Liver (tissue), 9 donors: ENCODE data around the gene BCR. TPM values are rescaled to one million over a fixed set of nuclear protein-coding genes. Genes with fewer than 3 reads are reported as not detected.

Experiments used
- DNase-seq: peaks from one replicate; pipeline ENCODE4 v3.0.0-alpha.2; 2017; ENCODE audit warnings: low spot score
- H3K27ac ChIP-seq, 2 donors: one replicate each; pipeline ENCODE4 v1.7.0; 2013; ENCODE audit warnings: inconsistent platforms in 2 of 2, low read length in 2 of 2, control low read depth in 1 of 2, low read depth in 1 of 2, mild to moderate bottlenecking in 1 of 2
- H3K27me3 ChIP-seq, 4 donors: one replicate each; pipeline versions ENCODE4 v1.6.1 to v1.7.0; 2013; ENCODE audit warnings: low read length in 3 of 4, inconsistent platforms in 1 of 4, mild to moderate bottlenecking in 1 of 4, moderate library complexity in 1 of 4; ENCODE audit not compliant: control insufficient read depth in 4 of 4, insufficient read depth in 4 of 4
- H3K36me3 ChIP-seq, 4 donors: one replicate each; pipeline versions ENCODE4 v1.6.1 to v1.7.0; 2013; ENCODE audit warnings: low read length in 3 of 4, mild to moderate bottlenecking in 3 of 4, low read depth in 1 of 4, moderate library complexity in 1 of 4; ENCODE audit not compliant: control insufficient read depth in 4 of 4, insufficient read depth in 3 of 4
- H3K4me1 ChIP-seq, 4 donors: one replicate each; pipeline versions ENCODE4 v1.6.1 to v1.7.0; 2013; ENCODE audit warnings: low read length in 3 of 4, mild to moderate bottlenecking in 3 of 4, moderate library complexity in 1 of 4; ENCODE audit not compliant: control insufficient read depth in 4 of 4, insufficient read depth in 4 of 4
- H3K4me3 ChIP-seq, 3 donors: one replicate each; pipeline versions ENCODE4 v1.6.1 to v1.7.0; 2013; ENCODE audit warnings: low read length in 3 of 3, control low read depth in 1 of 3, low read depth in 1 of 3, mild to moderate bottlenecking in 1 of 3
- H3K9ac ChIP-seq, 2 donors: one replicate each; pipeline ENCODE4 v1.7.0; 2013; ENCODE audit warnings: low read length in 2 of 2, mild to moderate bottlenecking in 2 of 2, moderate library complexity in 2 of 2, control low read depth in 1 of 2, low read depth in 1 of 2
- H3K9me3 ChIP-seq, 4 donors: one replicate each; pipeline versions ENCODE4 v1.6.1 to v1.7.0; 2013; ENCODE audit warnings: low read length in 3 of 4; ENCODE audit not compliant: control insufficient read depth in 4 of 4
- CTCF ChIP-seq: fragments of 150-350 bp; IDR thresholded peaks from 2 replicates; pipeline ENCODE4 v1.5.1; 2017; ENCODE audit warnings: improper control_type of control experiment, low read depth, low read length; ENCODE audit not compliant: missing input control
- EGR1 ChIP-seq, 2 donors: IDR thresholded peaks; 2 replicates each; pipeline ENCODE4 v1.6.1; 2016 to 2018; ENCODE audit warnings: antibody characterized with exemption in 2 of 2, low read depth in 2 of 2
- FOXA1 ChIP-seq: IDR thresholded peaks from 2 replicates; pipeline ENCODE4 v1.6.1; 2016; ENCODE audit warnings: antibody characterized with exemption
- FOXA2 ChIP-seq: IDR thresholded peaks from 2 replicates; pipeline ENCODE4 v1.6.1; 2016; ENCODE audit warnings: antibody characterized with exemption
- GABPA ChIP-seq, 2 donors: IDR thresholded peaks in 1 of 2; conservative IDR thresholded peaks in 1 of 2; 2 replicates each; pipeline ENCODE4 v1.6.1; 2016; ENCODE audit warnings: antibody characterized with exemption in 2 of 2, mild to moderate bottlenecking in 1 of 2, moderate library complexity in 1 of 2
- HNF4A ChIP-seq, 2 donors: conservative IDR thresholded peaks; 2 replicates each; pipeline ENCODE4 v1.6.1; 2016; ENCODE audit warnings: antibody characterized with exemption in 2 of 2, mild to moderate bottlenecking in 2 of 2
- HNF4G ChIP-seq: IDR thresholded peaks from 2 replicates; pipeline ENCODE4 v1.6.1; 2016; ENCODE audit warnings: antibody characterized with exemption
- JUND ChIP-seq, 2 donors: IDR thresholded peaks; 2 replicates each; pipeline ENCODE4 v1.6.1; 2016; ENCODE audit warnings: antibody characterized with exemption in 2 of 2
- NR2F2 ChIP-seq: IDR thresholded peaks from 2 replicates; pipeline ENCODE4 v1.6.1; 2016; ENCODE audit warnings: antibody characterized with exemption
- RAD21 ChIP-seq, 2 donors: IDR thresholded peaks; 2 replicates each; pipeline ENCODE4 v1.6.1; 2016; ENCODE audit warnings: antibody characterized with exemption in 2 of 2, mild to moderate bottlenecking in 2 of 2
- RXRA ChIP-seq, 2 donors: IDR thresholded peaks; 2 replicates each; pipeline ENCODE4 v1.6.1; 2017 to 2018; ENCODE audit warnings: antibody characterized with exemption in 2 of 2, mild to moderate bottlenecking in 1 of 2
- SP1 ChIP-seq: IDR thresholded peaks from 2 replicates; pipeline ENCODE4 v1.6.1; 2018; ENCODE audit warnings: antibody characterized with exemption, mild to moderate bottlenecking
- TAF1 ChIP-seq: conservative IDR thresholded peaks from 2 replicates; pipeline ENCODE4 v1.6.1; 2016; ENCODE audit warnings: antibody characterized with exemption, mild to moderate bottlenecking
- YY1 ChIP-seq: IDR thresholded peaks from 2 replicates; pipeline ENCODE4 v1.6.1; 2016; ENCODE audit warnings: antibody characterized with exemption, mild to moderate bottlenecking
- ZBTB33 ChIP-seq: IDR thresholded peaks from 2 replicates; pipeline ENCODE4 v1.6.1; 2016; ENCODE audit warnings: antibody characterized with exemption
- WGBS: extraction: QIAGEN DNeasy Blood & Tissue Kit; methylation state at CpG from one replicate; pipeline ENCODE4 v1.1.7; 2013; 5-methylcytosine and 5-hydroxymethylcytosine counted together
- polyA plus RNA-seq, 2 donors: library from polyadenylated mRNA; stranded (reverse) in 1 of 2; unstranded in 1 of 2; fragments of 200-250 nt in 1 of 2; fragments of >200 nt in 1 of 2; fragmentation: Nextera tagmentation in 1 of 2; extraction: Ambion mirVana in 1 of 2; gene quantifications; one replicate each; pipeline versions ENCODE4 v1.2.1 to v1.2.3, GENCODE V29; 2013 to 2015
- total RNA-seq, 2 donors: library from RNA; depleted of rRNA; stranded (reverse); fragments of >200 nt; gene quantifications; one replicate each; pipeline ENCODE4 v1.2.3, GENCODE V29; 2014
- donor health status: healthy.
- donor health status: healthy.
- donor health status: healthy.
- donor health status: healthy.
- donor health status: healthy.

BCR gene
- total and polyA plus RNA-seq, 4 donors = 7.4 to 35.6 (median 18.3) TPM

GRCh38 chr22:23149743-23150238, 30.5 kb upstream of the BCR start:
- no peaks in the 10 kb centered on the region for H3K9me3 ChIP-seq
- no peaks in the 10 kb centered on the region for H3K36me3 ChIP-seq
- H3K27me3 ChIP-seq = no peaks in the 10 kb centered on the region
- no peak for DNase-seq
- no peak overlapping the region for H3K9ac ChIP-seq
- no peak overlapping the region for H3K27ac ChIP-seq
- no peak overlapping the region for H3K4me3 ChIP-seq
- H3K4me1 ChIP-seq = peaks cover 8 to 19% (median 14%) of the 10 kb centered on the region in 4 donors
- WGBS = 95% methylated on average over 15 of the region's 15 CpGs
- TF ChIP-seq RAD21 (IDR thresholded peaks at IDR 0.05) = no peak

GRCh38 chr22:23150762-23151161, 29.5 kb upstream of the BCR start:
- Histone ChIP-seq H3K36me3 (no peaks in the 10 kb centered on the region), H3K9ac (no peak overlapping the region), H3K27me3 (no peaks in the 10 kb centered on the region), H3K27ac (no peak overlapping the region), H3K9me3 (no peaks in the 10 kb centered on the region), H3K4me1 (peaks cover 5 to 19% (median 13%) of the 10 kb centered on the region in 4 donors), H3K4me3 (no peak overlapping the region)
- TF ChIP-seq JUND (IDR thresholded peaks at IDR 0.05) (no peak), NR2F2 (no peak), HNF4A (conservative IDR thresholded peaks at IDR 0.05) (no peak)
- WGBS = 65% methylated on average over 6 of the region's 6 CpGs
- DNase-seq = no peak

- no peak overlapping the region for H3K27ac ChIP-seq
- DNase-seq = no peak
- H3K27me3 ChIP-seq = no peaks in the 10 kb centered on the region
- 96% methylated on average over 16 of the region's 16 CpGs for WGBS
- no peak for TF ChIP-seq FOXA1
- no peaks in the 10 kb centered on the region for H3K9me3 ChIP-seq
- H3K36me3 ChIP-seq = no peaks in the 10 kb centered on the region
- H3K4me3 ChIP-seq = no peak overlapping the region
- no peak overlapping the region for H3K9ac ChIP-seq
- peaks cover 5 to 22% (median 15%) of the 10 kb centered on the region in 4 donors for H3K4me1 ChIP-seq
Measured at GRCh38 chr22:23151827-23152226, 28.5 kb upstream of the BCR start.

GRCh38 chr22:23152238-23153114, 27.8 kb upstream of the BCR start:
- H3K27me3 ChIP-seq = no peaks in the 10 kb centered on the region
- H3K4me1 ChIP-seq = peaks cover 4 to 20% (median 15%) of the 10 kb centered on the region in 4 donors
- H3K36me3 ChIP-seq = no peaks in the 10 kb centered on the region
- H3K9me3 ChIP-seq = no peaks in the 10 kb centered on the region
- WGBS = 88% methylated on average over 19 of the region's 19 CpGs
- TF ChIP-seq SP1 = no peak
- DNase-seq = no peak
- peak overlapping the region; percentile 35 to 47 for H3K27ac ChIP-seq
- H3K4me3 ChIP-seq = no peak overlapping the region
- H3K9ac ChIP-seq = no peak overlapping the region

- H3K9ac ChIP-seq = no peak overlapping the region
- WGBS = 89% methylated on average over 7 of the region's 7 CpGs
- H3K27me3 ChIP-seq = no peaks in the 10 kb centered on the region
- H3K27ac ChIP-seq = no peak overlapping the region
- DNase-seq = no peak
- H3K9me3 ChIP-seq = no peaks in the 10 kb centered on the region
- no peaks in the 10 kb centered on the region for H3K36me3 ChIP-seq
- peaks cover 0 to 8% (median 5%) of the 10 kb centered on the region in 4 donors for H3K4me1 ChIP-seq
- no peak overlapping the region for H3K4me3 ChIP-seq
- TF ChIP-seq ZBTB33 (no peak), TAF1 (no peak), FOXA2 (no peak), EGR1 (IDR thresholded peaks at IDR 0.05; ENCODE audit: low read depth in 2 of 2) (no peak), RAD21 (IDR thresholded peaks at IDR 0.05) (no peak), HNF4G (no peak), GABPA (IDR thresholded peaks at IDR 0.05 in 1 of 2, conservative IDR thresholded peaks at IDR 0.05 in 1 of 2) (no peak), YY1 (no peak), NR2F2 (no peak), CTCF (no peak), RXRA (IDR thresholded peaks at IDR 0.05) (no peak)
Measured at GRCh38 chr22:23153994-23154393, 26.3 kb upstream of the BCR start.
